ENCODE results near the gene DNAH17.

The DNAH17 gene

GRCh38 chr17:78601577-78602190 lies 24.5 kb upstream of the DNAH17 start:
- DNase-seq: no peak

GRCh38 chr17:78600181-78600721 lies 23.1 kb upstream of the DNAH17 start:
- DNase-seq: no peak

GRCh38 chr17:78599419-78599818 lies 22.2 kb upstream of the DNAH17 start:
- DNase-seq: no peak

GRCh38 chr17:78598013-78598471 lies 20.8 kb upstream of the DNAH17 start:
- DNase-seq: no peak

DNA sequence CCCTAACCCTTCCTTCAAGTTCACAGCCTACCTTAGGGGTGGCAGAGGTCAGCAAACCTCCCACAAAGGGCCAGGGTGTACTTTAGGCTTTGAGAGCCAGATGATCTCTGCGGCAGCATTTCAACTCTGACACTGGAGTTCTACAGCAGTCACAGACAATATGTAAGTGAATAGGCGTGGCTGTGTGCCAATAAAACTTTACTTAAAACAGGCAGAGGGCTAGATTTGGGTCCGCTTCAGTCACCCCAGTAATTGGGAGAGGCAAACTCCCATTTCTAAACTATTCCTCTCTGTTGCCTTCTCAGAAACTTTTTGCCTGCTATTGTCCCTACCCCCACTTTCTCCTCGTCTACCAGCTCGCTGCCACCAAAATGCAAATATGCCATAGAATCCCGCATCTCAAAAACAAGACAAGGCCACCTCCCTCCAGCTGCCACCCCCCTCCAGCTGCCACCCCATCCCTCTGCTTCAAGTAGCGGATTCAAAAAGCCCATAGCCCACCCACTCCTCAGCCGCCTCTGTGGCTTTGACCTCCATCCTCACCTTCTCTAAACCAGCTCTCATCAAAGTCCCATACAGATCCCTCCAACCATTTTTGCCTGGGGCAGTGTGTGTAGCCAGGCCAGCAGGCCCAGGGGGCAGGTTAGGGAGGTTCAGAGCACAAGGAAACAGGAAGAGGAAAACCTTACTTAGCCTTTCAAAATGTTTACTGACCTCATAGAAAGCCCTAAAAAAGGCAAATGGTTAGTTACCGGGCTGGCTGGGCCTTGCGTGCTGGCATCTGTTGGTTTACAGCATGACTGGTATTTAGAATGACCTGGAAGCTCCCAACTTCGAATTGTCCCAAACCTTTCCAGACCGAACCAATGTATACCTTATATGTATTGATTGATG lies 19.9 kb upstream of the DNAH17 start:
- DNase-seq: no peak

DNA sequence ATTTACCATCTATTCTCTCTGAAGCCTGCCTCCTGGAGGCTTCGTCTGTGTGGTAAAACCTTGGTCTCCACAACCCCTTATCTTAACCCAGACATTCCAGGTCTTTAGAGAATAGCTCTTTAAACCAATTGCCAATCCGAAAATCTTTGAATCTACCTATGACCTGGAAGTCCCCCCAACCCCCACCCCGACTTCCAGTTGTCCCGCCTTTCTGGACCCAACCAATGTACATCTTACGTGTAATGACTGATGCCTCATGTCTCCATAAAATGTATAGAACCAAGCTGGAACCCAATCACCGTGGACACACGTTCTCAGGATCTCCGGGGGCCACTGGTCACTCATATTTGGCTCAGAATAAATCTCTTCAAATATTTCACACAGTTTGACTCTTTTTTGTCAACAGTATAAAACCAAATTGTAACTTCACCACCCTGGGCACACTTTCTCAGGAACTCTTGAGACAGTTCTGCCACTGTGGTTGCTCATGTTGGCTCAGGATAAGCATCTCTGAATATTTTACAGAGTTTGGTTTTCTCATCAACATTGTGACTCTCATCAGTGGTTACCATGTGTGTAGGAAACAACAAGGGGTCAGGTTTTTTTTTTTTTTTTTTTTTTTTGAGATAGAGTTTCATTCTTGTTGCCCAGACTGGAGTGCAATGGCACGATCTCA lies 18.1 kb upstream of the DNAH17 start:
- no peak for DNase-seq

- DNase-seq: no peak
These were observed 15.8 kb upstream of the DNAH17 start for GRCh38 chr17:78592991-78593329.

DNA sequence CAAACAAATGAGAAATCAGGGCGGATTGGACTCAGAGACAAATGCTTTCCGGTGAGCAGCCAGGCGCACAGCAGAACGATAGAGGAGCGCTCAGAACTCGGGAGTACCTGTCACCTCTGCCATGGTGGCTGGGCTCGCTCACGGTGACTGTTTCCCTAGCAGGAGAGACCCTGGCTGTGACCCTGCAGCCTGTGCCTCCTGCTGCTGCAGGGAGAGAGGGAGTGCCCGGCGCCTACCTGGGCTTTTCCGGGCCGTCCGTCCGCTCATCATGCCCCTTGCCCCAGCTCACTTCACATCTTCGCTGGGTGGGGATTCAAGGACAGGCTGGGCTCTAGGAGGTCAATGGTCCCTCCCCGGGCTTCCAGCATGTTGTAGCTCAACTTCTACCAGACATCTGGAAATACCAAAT lies 14.1 kb upstream of the DNAH17 start:
- no peak for DNase-seq

- no peak for DNase-seq
These were observed 12.7 kb upstream of the DNAH17 start for GRCh38 chr17:78589885-78590284.

- DNase-seq: no peak
These were observed 12.0 kb upstream of the DNAH17 start for GRCh38 chr17:78589031-78589675.

DNA sequence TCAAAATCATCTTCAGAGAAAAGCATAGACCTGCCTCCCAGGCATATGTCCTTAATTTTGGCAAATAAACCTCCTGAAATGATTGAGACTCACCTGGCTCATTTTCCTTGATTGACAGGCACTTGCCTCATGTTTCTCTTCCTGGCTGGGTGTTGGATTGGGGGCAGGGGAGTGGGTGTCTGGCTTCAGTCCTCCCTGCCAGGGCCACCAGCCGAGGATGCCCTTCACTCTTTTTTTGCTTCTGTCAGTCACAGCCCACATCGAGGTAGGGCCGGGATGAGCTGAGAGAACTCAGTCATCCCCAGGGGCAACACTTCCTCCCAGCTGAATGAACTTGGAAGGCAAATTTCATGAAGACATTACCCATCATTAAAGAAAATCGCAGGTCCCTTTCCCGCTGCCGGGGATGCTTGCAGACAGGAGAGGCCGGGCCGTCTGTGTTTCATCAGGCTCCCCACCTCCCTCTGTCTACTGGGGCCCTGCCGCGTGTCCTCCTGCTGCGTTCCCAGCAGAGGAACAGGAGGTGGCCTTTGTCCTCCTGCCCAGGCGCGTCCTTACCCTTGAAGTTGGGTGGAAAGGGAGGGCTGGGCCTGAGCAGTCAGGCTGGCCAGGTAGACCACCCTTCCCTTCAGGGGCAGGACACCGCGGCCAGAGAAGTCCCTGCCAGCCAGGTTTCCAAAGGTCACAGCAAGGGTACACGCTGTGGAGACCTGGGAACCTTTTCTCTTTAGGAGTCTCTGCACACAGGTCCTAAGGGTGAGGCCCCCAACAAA lies 11.2 kb upstream of the DNAH17 start:
- no peak for DNase-seq

GRCh38 chr17:78585006-78585630 lies 7.9 kb upstream of the DNAH17 start:
- DNase-seq: no peak

DNA sequence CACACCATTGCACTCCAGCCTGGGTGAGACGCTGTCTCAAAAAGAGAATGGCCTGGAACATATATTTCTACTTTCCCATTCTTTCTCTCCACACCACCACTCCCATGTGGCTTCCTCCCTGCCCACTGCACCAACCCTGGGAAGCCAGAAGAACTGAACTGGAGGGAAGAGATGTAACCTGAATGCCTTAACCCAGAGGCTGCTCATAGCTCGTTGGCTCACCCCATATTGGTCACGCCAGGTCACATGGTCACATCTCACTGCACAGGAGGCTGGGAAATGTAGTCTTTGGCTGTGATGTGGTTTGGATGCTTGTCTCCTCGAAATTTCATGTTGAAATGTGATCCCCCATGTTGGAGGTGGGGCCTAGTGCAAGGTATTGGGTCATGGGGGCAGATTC lies 5.9 kb upstream of the DNAH17 start:
- DNase-seq: no peak

- DNase-seq: no peak
These were observed 4.1 kb upstream of the DNAH17 start for GRCh38 chr17:78581304-78581703.

DNA sequence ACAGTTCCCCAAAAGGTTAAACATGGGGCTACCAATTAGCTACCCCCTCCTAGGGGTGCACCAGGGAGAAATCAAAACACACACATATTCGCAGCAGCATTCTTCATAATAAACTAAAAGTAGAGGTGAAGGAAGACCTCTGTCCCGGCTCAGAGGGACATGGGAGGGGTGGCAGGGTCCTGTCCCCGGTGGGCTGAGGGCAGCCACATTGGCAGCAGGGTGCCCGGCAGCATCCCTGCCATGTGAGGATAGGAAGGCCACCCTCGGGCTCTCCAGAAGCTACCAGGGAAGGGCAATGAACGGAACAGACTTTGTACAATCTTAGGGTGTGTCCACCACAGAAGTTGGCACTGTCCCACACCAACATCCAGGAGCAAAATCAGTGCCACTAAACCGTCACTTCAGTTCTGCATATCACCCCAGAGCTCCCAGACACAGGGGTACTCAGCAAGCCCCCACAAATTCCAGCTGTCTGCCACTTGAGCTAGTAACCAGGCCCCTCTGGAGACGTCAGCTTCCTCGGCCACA lies 3.1 kb upstream of the DNAH17 start:
- DNase-seq: no peak

DNA sequence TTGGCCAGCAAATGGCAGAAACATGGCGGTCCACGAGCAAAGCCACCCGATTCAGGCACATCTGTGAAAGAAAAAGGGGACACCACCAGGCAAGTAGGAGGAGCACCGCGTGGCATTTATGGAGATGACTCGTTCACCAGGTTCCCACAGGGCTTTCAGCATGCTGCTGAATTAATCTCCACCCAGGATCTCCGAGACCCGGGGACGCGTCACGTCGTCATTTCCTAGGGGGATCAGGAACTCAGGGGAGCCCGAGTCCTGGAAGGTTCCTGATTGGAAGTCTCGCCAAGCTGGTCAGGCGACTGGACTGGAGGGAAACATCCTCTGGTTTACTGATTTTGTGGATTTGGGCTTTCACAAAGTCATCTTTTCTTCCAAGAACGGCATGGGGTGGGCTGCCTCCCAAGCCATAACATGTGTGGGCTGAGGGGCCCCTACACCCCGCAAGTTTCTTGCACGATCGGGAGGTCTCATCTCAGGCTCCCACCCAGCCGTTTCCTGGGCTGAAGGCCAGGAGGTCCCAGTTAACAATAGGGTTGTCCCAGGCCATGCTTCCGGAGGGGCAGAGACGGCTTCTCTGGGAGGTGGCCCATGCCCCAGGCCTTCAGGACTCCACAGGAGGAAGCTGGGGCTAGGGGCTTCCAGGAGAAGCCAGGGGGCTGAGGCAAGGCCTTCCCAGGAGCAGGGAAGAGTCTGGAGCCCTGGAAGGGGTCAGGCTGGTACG lies 645 bp downstream of the DNAH17 start:
- no peak for DNase-seq

DNA sequence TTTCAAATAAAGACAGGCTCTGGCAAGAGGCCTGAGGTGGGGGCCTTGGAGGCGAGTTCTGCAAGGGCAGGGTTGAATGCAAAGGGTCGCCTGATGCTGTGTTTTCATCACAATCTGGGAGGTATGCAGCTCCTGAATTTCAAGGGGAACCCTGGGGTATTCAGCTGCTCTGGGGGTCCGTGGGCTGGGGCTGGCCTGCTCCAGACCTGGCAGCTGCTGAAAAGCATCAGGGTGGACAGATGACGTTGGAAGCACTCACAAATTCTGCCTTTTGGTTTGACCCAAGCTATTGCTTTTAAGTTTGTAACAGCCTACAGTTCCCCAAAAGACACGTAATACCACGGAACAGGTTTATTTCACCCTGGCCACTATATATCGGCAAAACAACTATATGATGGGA lies 1.3 kb downstream of the DNAH17 start:
- DNase-seq: no peak

- no peak for DNase-seq
These were observed 1.9 kb downstream of the DNAH17 start for GRCh38 chr17:78575340-78575739.

DNA sequence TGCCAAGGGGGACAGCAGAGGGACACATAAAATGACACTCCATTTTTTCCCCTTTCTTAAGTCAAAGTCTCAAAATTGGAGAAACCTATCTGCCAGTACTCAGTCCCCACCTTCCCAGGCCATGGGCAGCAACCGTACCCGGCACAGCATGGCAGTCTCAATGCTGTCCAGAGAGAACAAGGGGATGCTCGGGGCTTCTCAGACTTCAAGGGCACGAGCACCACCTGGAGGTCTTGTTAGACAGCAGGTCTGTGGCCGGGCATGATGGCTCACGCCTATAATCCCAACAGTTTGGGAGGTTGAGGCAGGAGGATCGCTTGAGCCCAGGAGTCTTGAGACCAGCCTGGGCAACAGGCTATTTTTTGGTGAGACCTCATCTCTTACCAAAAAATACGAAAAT lies 3.2 kb downstream of the DNAH17 start:
- DNase-seq: no peak

DNA sequence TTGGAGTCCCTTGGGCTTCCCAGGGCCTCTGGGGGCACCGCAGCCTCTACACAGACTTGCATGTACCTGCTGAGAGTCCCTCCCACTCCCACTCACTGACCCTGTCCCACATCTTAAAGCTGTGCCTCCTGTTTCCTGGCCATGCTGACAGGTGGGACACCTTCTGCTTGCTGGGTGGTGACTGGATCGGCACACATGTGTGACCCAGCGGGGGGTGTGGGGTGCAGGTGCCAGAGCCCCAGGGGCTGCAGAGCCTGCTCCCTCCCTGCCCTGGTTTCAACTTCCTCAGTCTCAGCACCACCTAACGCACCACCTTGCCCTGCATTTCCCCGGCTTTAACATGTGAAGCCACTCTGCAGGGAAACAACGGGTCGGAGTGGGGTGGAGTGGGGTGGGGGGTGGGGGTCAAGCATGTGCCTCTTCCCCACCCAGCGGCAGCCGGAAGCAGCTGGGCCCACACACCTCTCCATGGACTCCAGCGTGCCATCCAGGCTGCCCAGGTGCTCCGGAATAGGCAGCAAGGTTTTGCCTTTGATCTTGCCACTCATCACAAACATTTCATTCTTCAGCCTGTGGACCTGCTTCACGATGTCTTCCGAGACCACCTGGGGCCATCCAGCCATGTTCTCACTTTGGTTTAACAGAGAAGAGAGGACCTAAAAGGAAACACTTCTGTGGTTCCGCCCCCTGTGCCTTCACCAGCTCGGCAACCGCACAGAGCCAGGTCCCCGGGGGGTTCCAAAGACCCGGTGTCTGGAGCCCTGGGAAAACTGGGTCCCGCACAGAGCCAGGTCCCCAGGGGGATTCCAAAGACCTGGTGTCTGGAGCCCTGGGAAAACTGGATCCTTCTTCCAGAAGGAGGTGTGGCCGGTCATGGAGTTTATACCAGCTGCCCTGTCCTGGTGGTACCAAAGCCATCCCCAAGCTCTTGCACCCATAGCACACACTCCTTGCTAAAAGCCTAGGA lies 4.7 kb downstream of the DNAH17 start:
- DNase-seq: no peak

Data from CD4-positive, alpha-beta T cell treated with Interleukin-17A for 4 hours (primary cell).